Type B pancreatic cell (in vitro differentiated cells): ENCODE results near the gene EPB41L1. TPM values are rescaled to one million over a fixed set of nuclear protein-coding genes. Genes with fewer than 3 reads are reported as not detected.

Experiments used
- DNase-seq: peaks from one replicate; pipeline ENCODE4 v3.0.0; 2021; ENCODE audit warnings: mixed read lengths; ENCODE audit not compliant: unreplicated experiment; ENCODE audit errors: extremely low spot score
- H3K27ac Mint-ChIP-seq: 2 replicates; pipeline ENCODE4 v1.8.0; 2021; ENCODE audit warnings: mild to moderate bottlenecking, mixed read lengths
- H3K27me3 Mint-ChIP-seq: 2 replicates; pipeline ENCODE4 v1.8.0; 2021; ENCODE audit warnings: mixed read lengths
- H3K36me3 Mint-ChIP-seq: 2 replicates; pipeline ENCODE4 v1.8.0; 2021; ENCODE audit warnings: mixed read lengths
- H3K4me1 Mint-ChIP-seq: one replicate; pipeline ENCODE4 v1.8.0; 2021; ENCODE audit warnings: mixed read lengths; ENCODE audit not compliant: unreplicated experiment
- H3K4me3 Mint-ChIP-seq: 2 replicates; pipeline ENCODE4 v1.8.0; 2021; ENCODE audit warnings: mild to moderate bottlenecking, mixed read lengths
- H3K9me3 Mint-ChIP-seq: 2 replicates; pipeline ENCODE4 v1.8.0; 2021; ENCODE audit warnings: mixed read lengths
- total RNA-seq: library from RNA; stranded (reverse); gene quantifications from 2 replicates; pipeline ENCODE4 v1.2.1, GENCODE V29; 2021; ENCODE audit warnings: low replicate concordance
- TF ChIP-seq, protein P1 (sequence below): fragments of 200-600 bp; sonication (generic); conservative IDR thresholded peaks from 2 replicates; pipeline ENCODE4 v1.5.0; 2021; ENCODE audit warnings: antibody characterized with exemption, mild to moderate bottlenecking

EPB41L1 gene
- total RNA-seq, 1 donor from 2014 or later: 68.1 TPM

DNA sequence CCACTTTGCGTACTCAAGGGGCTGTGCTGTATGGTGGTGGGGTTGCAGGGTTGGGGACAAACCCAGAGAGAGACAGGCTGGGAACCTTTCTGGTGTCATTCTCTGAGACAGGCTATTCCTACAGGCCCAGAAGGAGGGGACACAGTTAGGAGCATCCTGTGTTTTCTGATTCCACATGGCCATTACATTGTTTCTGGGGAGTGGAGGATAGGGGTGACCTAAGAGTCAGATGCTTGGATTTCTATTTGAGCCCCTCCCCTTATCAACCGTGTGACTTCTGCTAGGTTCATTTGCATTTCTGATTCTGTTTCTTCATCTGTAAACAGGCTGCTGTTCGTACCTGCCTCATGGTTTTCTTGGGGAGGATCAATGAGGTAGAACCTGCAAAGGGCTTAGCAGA is 29.4 kb upstream of the EPB41L1 start:
- TF ChIP-seq, protein P1, sequence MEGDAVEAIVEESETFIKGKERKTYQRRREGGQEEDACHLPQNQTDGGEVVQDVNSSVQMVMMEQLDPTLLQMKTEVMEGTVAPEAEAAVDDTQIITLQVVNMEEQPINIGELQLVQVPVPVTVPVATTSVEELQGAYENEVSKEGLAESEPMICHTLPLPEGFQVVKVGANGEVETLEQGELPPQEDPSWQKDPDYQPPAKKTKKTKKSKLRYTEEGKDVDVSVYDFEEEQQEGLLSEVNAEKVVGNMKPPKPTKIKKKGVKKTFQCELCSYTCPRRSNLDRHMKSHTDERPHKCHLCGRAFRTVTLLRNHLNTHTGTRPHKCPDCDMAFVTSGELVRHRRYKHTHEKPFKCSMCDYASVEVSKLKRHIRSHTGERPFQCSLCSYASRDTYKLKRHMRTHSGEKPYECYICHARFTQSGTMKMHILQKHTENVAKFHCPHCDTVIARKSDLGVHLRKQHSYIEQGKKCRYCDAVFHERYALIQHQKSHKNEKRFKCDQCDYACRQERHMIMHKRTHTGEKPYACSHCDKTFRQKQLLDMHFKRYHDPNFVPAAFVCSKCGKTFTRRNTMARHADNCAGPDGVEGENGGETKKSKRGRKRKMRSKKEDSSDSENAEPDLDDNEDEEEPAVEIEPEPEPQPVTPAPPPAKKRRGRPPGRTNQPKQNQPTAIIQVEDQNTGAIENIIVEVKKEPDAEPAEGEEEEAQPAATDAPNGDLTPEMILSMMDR: no peak
- H3K27ac Mint-ChIP-seq: no peak overlapping the region

DNA sequence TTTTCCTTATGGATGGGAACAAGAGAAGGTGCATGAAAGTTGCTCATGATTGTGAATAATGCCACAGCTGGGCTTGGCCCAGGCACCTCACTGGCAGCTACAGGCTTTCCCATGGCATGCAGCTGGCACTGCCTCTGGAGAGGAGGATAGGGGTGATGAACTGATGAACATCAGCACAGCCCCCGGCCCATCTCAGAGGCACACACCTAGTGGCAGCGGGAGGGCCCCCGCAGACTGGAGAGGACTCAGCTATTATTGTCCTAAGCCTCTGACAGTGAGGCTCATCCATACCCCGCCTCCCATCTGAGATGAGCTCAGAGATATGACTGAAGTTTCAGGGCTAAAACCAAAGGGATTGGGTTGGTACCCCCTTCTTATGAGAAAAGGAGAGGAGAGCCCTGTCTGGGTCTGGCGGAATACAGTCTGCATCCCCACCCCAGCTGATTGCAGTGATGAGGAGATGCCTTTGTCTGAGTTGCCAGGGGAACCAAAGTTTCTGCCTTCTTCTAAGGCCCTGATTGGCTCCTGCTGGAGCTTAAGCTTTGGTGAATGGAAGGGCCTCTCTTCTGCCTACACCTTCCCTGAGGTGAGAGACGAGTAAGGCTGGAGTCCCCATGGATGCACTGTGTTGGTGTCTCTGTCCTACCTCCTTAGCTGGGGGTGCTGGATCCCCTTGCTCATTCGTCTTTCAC is 27.6 kb upstream of the EPB41L1 start:
- Mint-ChIP-seq H3K9me3 (no peaks in the 10 kb centered on the region), H3K4me3 (no peak overlapping the region), H3K4me1 (peaks cover 25% of the 10 kb centered on the region), H3K36me3 (no peaks in the 10 kb centered on the region), H3K27ac (no peak overlapping the region), H3K27me3 (no peaks in the 10 kb centered on the region)
- no peak for DNase-seq
- TF ChIP-seq, protein P1: no peak

More for the DNA sequence above, 29.4 kb upstream of the EPB41L1 start:
- no peaks in the 10 kb centered on the region for H3K36me3 Mint-ChIP-seq
- H3K27me3 Mint-ChIP-seq: no peaks in the 10 kb centered on the region
- H3K4me1 Mint-ChIP-seq: peaks cover 20% of the 10 kb centered on the region
- no peak overlapping the region for H3K4me3 Mint-ChIP-seq
- H3K9me3 Mint-ChIP-seq: no peaks in the 10 kb centered on the region
- no peak for DNase-seq

DNA sequence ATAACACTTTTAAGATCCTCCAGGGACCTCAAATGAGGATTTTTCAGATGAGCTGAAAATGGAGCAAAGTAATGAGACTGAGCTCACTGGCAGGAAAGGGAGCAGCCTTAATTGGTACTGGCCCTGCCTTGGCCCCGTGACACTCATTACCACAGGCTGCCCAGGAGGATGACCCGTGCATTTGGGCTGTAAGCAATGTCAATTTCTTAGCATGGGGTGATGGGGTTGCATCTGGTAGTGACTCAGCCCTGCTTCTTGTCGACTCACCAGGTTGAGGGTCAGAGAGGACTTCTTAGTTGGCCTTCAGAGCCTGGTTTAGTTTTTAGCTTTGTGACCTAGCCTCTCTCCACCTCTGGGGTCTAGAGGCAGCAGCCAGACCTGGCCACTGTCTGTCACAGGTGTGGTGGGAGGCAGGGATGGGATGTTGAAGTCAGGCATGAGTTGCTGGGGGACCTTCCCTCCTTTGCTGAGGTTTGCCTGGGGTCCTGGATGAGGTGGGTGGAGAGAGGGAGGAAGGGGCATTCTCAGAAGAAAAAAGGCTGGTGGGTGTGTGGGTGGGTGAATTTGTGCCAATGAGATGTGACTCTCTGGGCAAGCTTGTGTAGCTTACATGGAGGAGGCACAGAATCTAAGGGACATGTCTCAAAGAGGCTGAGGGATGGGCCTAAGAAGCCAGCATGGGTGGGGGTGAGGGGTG is 25.9 kb upstream of the EPB41L1 start:
- TF ChIP-seq, protein P1: no peak
- H3K9me3 Mint-ChIP-seq: no peaks in the 10 kb centered on the region
- no peak overlapping the region for H3K4me3 Mint-ChIP-seq
- H3K4me1 Mint-ChIP-seq: peaks cover 25% of the 10 kb centered on the region
- no peak for DNase-seq
- H3K27ac Mint-ChIP-seq: peak overlapping the region; percentile 26
- H3K36me3 Mint-ChIP-seq: no peaks in the 10 kb centered on the region
- H3K27me3 Mint-ChIP-seq: no peaks in the 10 kb centered on the region

DNA sequence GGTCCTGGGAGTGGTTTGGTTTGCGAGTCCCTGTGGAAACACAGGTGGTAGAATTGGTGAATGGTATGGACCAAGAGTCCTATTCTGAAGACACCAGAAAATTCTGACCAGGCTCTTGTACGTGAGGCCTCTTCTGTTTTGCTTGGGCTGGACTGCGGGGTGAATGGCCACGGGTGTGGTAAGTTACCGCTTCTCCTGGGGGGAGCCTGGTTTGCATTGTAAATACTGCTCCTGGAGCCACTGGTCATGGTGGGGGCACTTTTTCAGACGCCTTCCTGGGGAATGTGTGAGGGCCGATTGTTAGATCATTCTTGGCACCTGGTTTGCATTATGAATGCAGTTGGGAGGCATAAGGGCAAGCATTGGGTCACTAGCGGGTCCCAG is 25.4 kb upstream of the EPB41L1 start:
- peaks cover 25% of the 10 kb centered on the region for H3K4me1 Mint-ChIP-seq
- no peak overlapping the region for H3K4me3 Mint-ChIP-seq
- H3K27me3 Mint-ChIP-seq: no peaks in the 10 kb centered on the region
- no peaks in the 10 kb centered on the region for H3K9me3 Mint-ChIP-seq
- H3K27ac Mint-ChIP-seq: no peak overlapping the region
- TF ChIP-seq, protein P1: no peak
- H3K36me3 Mint-ChIP-seq: no peaks in the 10 kb centered on the region
- DNase-seq: no peak

DNA sequence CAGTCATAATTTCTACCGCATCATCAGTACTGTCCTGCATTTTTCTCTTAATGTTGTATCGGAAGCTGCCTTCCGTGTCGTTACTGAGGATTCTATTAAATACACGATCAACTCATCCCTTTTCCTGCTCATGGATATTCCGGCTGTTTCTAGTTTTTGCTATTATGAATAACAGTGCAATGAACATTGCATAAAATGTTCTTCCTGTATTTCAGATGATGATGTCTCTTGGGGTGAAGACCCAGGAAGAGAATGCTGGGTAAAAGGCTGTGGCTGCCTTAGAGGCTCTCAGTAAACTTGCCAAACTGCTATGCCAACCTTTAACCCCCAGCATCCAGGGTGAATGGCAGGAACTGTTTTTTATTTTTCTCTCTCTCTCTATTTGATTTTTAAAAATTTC is 24.1 kb upstream of the EPB41L1 start:
- Mint-ChIP-seq H3K27ac (no peak overlapping the region), H3K4me1 (peaks cover 25% of the 10 kb centered on the region), H3K36me3 (no peaks in the 10 kb centered on the region), H3K4me3 (no peak overlapping the region), H3K27me3 (no peaks in the 10 kb centered on the region), H3K9me3 (no peaks in the 10 kb centered on the region)
- TF ChIP-seq, protein P1: no peak
- DNase-seq: no peak
